Nasal cavity respiratory epithelium epithelial cell of viscerocranial mucosa (primary cell): Measurements from ENCODE around the gene TAAR8. TPM values are rescaled to one million over a fixed set of nuclear protein-coding genes. Genes with fewer than 3 reads are reported as not detected.

ENCODE experiments used
- total RNA-seq: library from RNA; depleted of rRNA; stranded (reverse); fragments of >200 nt; gene quantifications from 2 replicates; pipeline ENCODE4 v1.2.3, GENCODE V29; 2014

Gene TAAR8
- total RNA-seq, result not detected in 2 replicates

GRCh38 chr6:132552372-132552771, at the start of gene TAAR8:
TAAR8 (plus strand) TSS chr6:132552672; CDS start chr6:132552693, 21 bp downstream.

GRCh38 chr6:132512638-132513632, 39.5 kb upstream of the TAAR8 start, which contains the start of gene STX7:
STX7 (minus strand) TSS chr6:132513116; CDS start chr6:132503530, 9,586 bp downstream.

GRCh38 chr6:132537977-132538376, 14.5 kb upstream of the TAAR8 start, which contains the start of gene TAAR9:
TAAR9 (plus strand) TSS chr6:132538277; CDS start chr6:132538290, 13 bp downstream.

GRCh38 chr6:132570221-132570777, 17.8 kb downstream of the TAAR8 start, which contains the start of gene TAAR6:
TAAR6 (plus strand) TSS chr6:132570322; CDS start chr6:132570322, 0 bp downstream.

GRCh38 chr6:132589454-132589853, 37.0 kb downstream of the TAAR8 start, which contains the start of gene TAAR5:
TAAR5 (minus strand) TSS chr6:132589741; CDS start chr6:132589686, 55 bp downstream.

Other genes starting within 250 kb of the TAAR8 start
- gene MOXD1, start 151.2 kb upstream of the TAAR8 start, total RNA-seq, result 0.07 and 0.34 TPM in 2 replicates
- gene STX7, start 39.6 kb upstream of the TAAR8 start, total RNA-seq, result 15.4 and 39.7 TPM in 2 replicates
- gene TAAR9, start 14.4 kb upstream of the TAAR8 start, total RNA-seq, result not detected in 2 replicates
- gene TAAR6, start 17.6 kb downstream of the TAAR8 start, total RNA-seq, result not detected in 2 replicates
- not detected in 2 replicates for gene TAAR5, start 37.1 kb downstream of the TAAR8 start, total RNA-seq
- gene TAAR2, start 71.6 kb downstream of the TAAR8 start, total RNA-seq, result not detected in 2 replicates
- not detected in 2 replicates for gene TAAR1, start 106.5 kb downstream of the TAAR8 start, total RNA-seq
- gene VNN1, start 161.4 kb downstream of the TAAR8 start, total RNA-seq, result 0.34 and 0.50 TPM in 2 replicates
- gene VNN2, start 205.2 kb downstream of the TAAR8 start, total RNA-seq, result 0.57 TPM in 1 of 2 replicates, not detected in the other
- gene SLC18B1, start 246.0 kb downstream of the TAAR8 start, total RNA-seq, result 14.8 and 22.2 TPM in 2 replicates